Stimulated activated CD4-positive, alpha-beta T cell treated with anti-CD3 and anti-CD28 coated beads, Interleukin-12 subunit alpha, Interleukin-12 subunit beta, amount 100 ng/mL, for 24 hours (primary cell): ENCODE measurements around the gene TRIM31.
"Not testable (repeated sequence)": the region's sequence is repeated elsewhere in the genome, so short reads cannot be mapped to it uniquely, and the experiment has no call there.

Experiments
- DNase-seq, 2 experiments: peaks; one replicate each; pipeline ENCODE4 v3.0.0-alpha.2; 2020; ENCODE audit warnings: low read depth in 2 of 2

The TRIM31 gene

GRCh38 chr6:30149858-30150550 is 37.1 kb upstream of the TRIM31 start:
- DNase-seq, result no peak

GRCh38 chr6:30149234-30149633 is 36.3 kb upstream of the TRIM31 start:
- no peak for DNase-seq

GRCh38 chr6:30147096-30147495 is 34.2 kb upstream of the TRIM31 start:
- DNase-seq, result no peak

- no peak for DNase-seq
Observed at GRCh38 chr6:30145818-30146217, 32.9 kb upstream of the TRIM31 start.

GRCh38 chr6:30144811-30145210 is 31.9 kb upstream of the TRIM31 start:
- DNase-seq, result no peak

- no peak for DNase-seq
Observed at GRCh38 chr6:30143780-30144179, 30.9 kb upstream of the TRIM31 start.

- DNase-seq, result no peak
Observed at GRCh38 chr6:30142665-30143064, 29.8 kb upstream of the TRIM31 start.

- DNase-seq, result not testable (repeated sequence)
Observed at GRCh38 chr6:30140240-30140639, 27.4 kb upstream of the TRIM31 start.

- DNase-seq, result no peak
Observed at GRCh38 chr6:30136570-30137286, 23.8 kb upstream of the TRIM31 start.

GRCh38 chr6:30135757-30136156 is 22.9 kb upstream of the TRIM31 start, which contains the start of gene TRIM40:
TRIM40 (plus strand) TSS chr6:30136140; CDS start chr6:30137037, 897 bp downstream.
- DNase-seq, result no peak

GRCh38 chr6:30135147-30135546 is 22.3 kb upstream of the TRIM31 start:
- no peak for DNase-seq

- DNase-seq, result no peak
Observed at GRCh38 chr6:30131947-30132497, 19.1 kb upstream of the TRIM31 start.

GRCh38 chr6:30130887-30131862 is 18.3 kb upstream of the TRIM31 start:
- peak; percentile 32 to 36 for DNase-seq

- DNase-seq, result no peak
Observed at GRCh38 chr6:30130179-30130679, 17.3 kb upstream of the TRIM31 start.

GRCh38 chr6:30129265-30130178 is 16.6 kb upstream of the TRIM31 start:
- no peak for DNase-seq

GRCh38 chr6:30127238-30128093 is 14.6 kb upstream of the TRIM31 start:
- DNase-seq, result no peak

- DNase-seq, result no peak
Observed at GRCh38 chr6:30122515-30122914, 9.6 kb upstream of the TRIM31 start.

- DNase-seq, result no peak
Observed at GRCh38 chr6:30121446-30122366, 8.8 kb upstream of the TRIM31 start.
